ENCODE results near the gene NOC2L. TPM values are rescaled to one million over a fixed set of nuclear protein-coding genes. Genes with fewer than 3 reads are reported as not detected.

NOC2L gene
- total RNA-seq, 1 donor from 2014 or later: 39.6 TPM

- H3K4me2 ChIP-seq: no peak overlapping the region
- H3F3A ChIP-seq (ENCODE audit: low read depth): peaks cover 6% of the 10 kb centered on the region
- H3K4me1 Mint-ChIP-seq: peaks cover 10% of the 10 kb centered on the region
- no peak overlapping the region for H3K9ac ChIP-seq
- no peaks in the 10 kb centered on the region for H3K9me3 ChIP-seq (ENCODE audit: low read depth)
- H3K4me3 ChIP-seq: no peak overlapping the region
- H3K79me2 ChIP-seq (ENCODE audit: low read depth): no peaks in the 10 kb centered on the region
- no peak overlapping the region for H3K4me3 Mint-ChIP-seq
- peak overlapping the region; percentile 74 for H3K27ac Mint-ChIP-seq
- no peaks in the 10 kb centered on the region for H3K4me1 ChIP-seq
- H3K27me3 ChIP-seq: peaks cover 62% of the 10 kb centered on the region
- peak; percentile 3 for DNase-seq (ENCODE audit: low spot score)
- no peaks in the 10 kb centered on the region for H4K20me1 ChIP-seq (ENCODE audit: low read depth)
- H2AFZ ChIP-seq (replicated peaks): no peak overlapping the region
- peaks cover 19% of the 10 kb centered on the region for H3K27me3 Mint-ChIP-seq (ENCODE audit: insufficient read depth, low read depth)
- TF ChIP-seq EZH2phosphoT487 (IDR thresholded peaks at IDR 0.05) (no peak), EZH2 (IDR thresholded peaks at IDR 0.05) (no peak), CTCF (IDR thresholded peaks at IDR 0.05) (no peak)
- no peak overlapping the region for H3K27ac ChIP-seq
- no peaks in the 10 kb centered on the region for H3K36me3 ChIP-seq
- peaks cover 4% of the 10 kb centered on the region for H3K9me3 Mint-ChIP-seq
- peaks cover 3% of the 10 kb centered on the region for H3K36me3 Mint-ChIP-seq
These were observed 21.7 kb upstream of the NOC2L start for GRCh38 chr1:980602-981395.

- Histone ChIP-seq H3K27ac (no peak overlapping the region), H3K4me1 (no peaks in the 10 kb centered on the region), H3K9ac (no peak overlapping the region), H4K20me1 (ENCODE audit: low read depth) (no peaks in the 10 kb centered on the region), H2AFZ (replicated peaks) (no peak overlapping the region), H3K36me3 (no peaks in the 10 kb centered on the region), H3K4me3 (no peak overlapping the region), H3K27me3 (peaks cover 62% of the 10 kb centered on the region), H3F3A (ENCODE audit: low read depth) (peaks cover 7% of the 10 kb centered on the region), H3K79me2 (ENCODE audit: low read depth) (no peaks in the 10 kb centered on the region), H3K4me2 (no peak overlapping the region), H3K9me3 (ENCODE audit: low read depth) (no peaks in the 10 kb centered on the region)
- Mint-ChIP-seq H3K4me1 (peaks cover 10% of the 10 kb centered on the region), H3K27ac (no peak overlapping the region), H3K9me3 (peaks cover 4% of the 10 kb centered on the region), H3K36me3 (peaks cover 3% of the 10 kb centered on the region), H3K27me3 (ENCODE audit: insufficient read depth, low read depth) (peaks cover 22% of the 10 kb centered on the region), H3K4me3 (no peak overlapping the region)
- TF ChIP-seq EZH2 (IDR thresholded peaks at IDR 0.05) (no peak), EZH2phosphoT487 (IDR thresholded peaks at IDR 0.05) (no peak), CTCF (IDR thresholded peaks at IDR 0.05) (no peak)
- no peak for DNase-seq (ENCODE audit: low spot score)
These were observed 21.1 kb upstream of the NOC2L start for GRCh38 chr1:980137-980571.

GRCh38 chr1:979744-980072, 20.7 kb upstream of the NOC2L start:
- H3F3A ChIP-seq (ENCODE audit: low read depth): peaks cover 7% of the 10 kb centered on the region
- no peak overlapping the region for H3K4me2 ChIP-seq
- H3K4me1 ChIP-seq: no peaks in the 10 kb centered on the region
- no peak overlapping the region for H3K27ac ChIP-seq
- H3K9ac ChIP-seq: no peak overlapping the region
- no peak for DNase-seq (ENCODE audit: low spot score)
- TF ChIP-seq EZH2 (IDR thresholded peaks at IDR 0.05): no peak
- no peak for TF ChIP-seq CTCF (IDR thresholded peaks at IDR 0.05)
- no peak for TF ChIP-seq EZH2phosphoT487 (IDR thresholded peaks at IDR 0.05)
- peaks cover 62% of the 10 kb centered on the region for H3K27me3 ChIP-seq
- Mint-ChIP-seq H3K4me1 (peaks cover 10% of the 10 kb centered on the region), H3K27me3 (ENCODE audit: insufficient read depth, low read depth) (peaks cover 22% of the 10 kb centered on the region), H3K9me3 (peaks cover 4% of the 10 kb centered on the region), H3K27ac (no peak overlapping the region), H3K4me3 (no peak overlapping the region), H3K36me3 (peaks cover 3% of the 10 kb centered on the region)
- H2AFZ ChIP-seq (replicated peaks): no peak overlapping the region
- no peak overlapping the region for H3K4me3 ChIP-seq
- no peaks in the 10 kb centered on the region for H3K9me3 ChIP-seq (ENCODE audit: low read depth)
- no peaks in the 10 kb centered on the region for H3K79me2 ChIP-seq (ENCODE audit: low read depth)
- no peaks in the 10 kb centered on the region for H4K20me1 ChIP-seq (ENCODE audit: low read depth)
- no peaks in the 10 kb centered on the region for H3K36me3 ChIP-seq

Data from neural progenitor cell (in vitro differentiated cells).